ENCODE measurements around the gene CLSTN2.

The CLSTN2 gene

DNA sequence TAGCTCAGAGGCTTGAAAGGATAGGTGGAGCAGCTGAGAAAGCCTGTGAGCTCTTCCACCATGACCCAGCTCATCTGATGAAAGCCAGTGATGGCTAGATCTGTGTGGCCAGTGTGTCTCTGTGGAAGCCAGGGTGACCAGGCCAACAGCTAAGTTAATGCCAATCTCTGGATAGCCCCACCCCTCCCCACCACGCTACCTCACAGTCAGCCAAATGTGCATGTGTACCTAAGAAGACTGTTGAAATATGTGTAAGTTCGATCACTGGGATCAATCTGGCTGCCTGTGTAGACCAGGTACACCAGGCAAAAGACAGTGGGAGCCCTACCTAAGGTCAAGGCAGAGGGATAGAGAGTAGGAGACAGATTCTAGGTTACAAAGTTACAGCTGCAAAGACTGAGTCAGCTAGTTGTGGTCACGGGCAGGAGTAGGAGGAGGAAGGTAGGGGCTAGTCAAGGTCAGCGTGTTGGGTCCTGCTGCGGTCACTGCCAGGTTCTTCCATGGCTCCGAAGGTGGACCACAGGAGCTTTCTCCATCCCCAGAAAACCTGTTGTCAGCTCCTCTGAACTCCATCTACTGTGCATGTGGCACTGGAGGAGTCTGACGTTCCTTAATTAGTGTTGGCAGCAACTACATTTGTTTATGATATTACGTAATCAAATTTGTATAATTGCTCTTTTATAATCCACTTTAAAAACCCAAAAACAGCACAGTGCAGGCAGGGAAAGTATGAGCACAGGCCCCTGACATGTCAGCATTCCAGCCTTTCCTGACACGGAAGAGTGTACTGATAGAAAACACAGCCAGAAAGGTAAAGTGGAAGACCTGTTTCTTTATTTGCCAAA, 318.0 kb downstream of the CLSTN2 start:
- no peaks in the 10 kb centered on the region for H3K36me3 ChIP-seq (ENCODE audit: control insufficient read depth, insufficient read depth, low read length)
- H3K27me3 ChIP-seq (replicated peaks; ENCODE audit: control insufficient read depth, insufficient read depth, low read length, poor library complexity, severe bottlenecking) = no peaks in the 10 kb centered on the region
- no peak overlapping the region for H3K27ac ChIP-seq (ENCODE audit: insufficient read depth, low read length, poor library complexity, severe bottlenecking)
- no peak overlapping the region for H3K4me3 ChIP-seq (ENCODE audit: insufficient read depth, low read depth, low read length, poor library complexity, severe bottlenecking)
- no peaks in the 10 kb centered on the region for H3K9me3 ChIP-seq (ENCODE audit: control insufficient read depth, low read length)
- no peaks in the 10 kb centered on the region for H3K4me1 ChIP-seq (ENCODE audit: control insufficient read depth, insufficient read depth, low read length, poor library complexity, severe bottlenecking)
- no peak for DNase-seq

- Histone ChIP-seq H3K27ac (ENCODE audit: insufficient read depth, low read length, poor library complexity, severe bottlenecking) (no peak overlapping the region), H3K27me3 (replicated peaks; ENCODE audit: control insufficient read depth, insufficient read depth, low read length, poor library complexity, severe bottlenecking) (no peaks in the 10 kb centered on the region), H3K4me1 (ENCODE audit: control insufficient read depth, insufficient read depth, low read length, poor library complexity, severe bottlenecking) (no peaks in the 10 kb centered on the region), H3K9me3 (ENCODE audit: control insufficient read depth, low read length) (no peaks in the 10 kb centered on the region), H3K4me3 (ENCODE audit: insufficient read depth, low read depth, low read length, poor library complexity, severe bottlenecking) (no peak overlapping the region), H3K36me3 (ENCODE audit: control insufficient read depth, insufficient read depth, low read length) (no peaks in the 10 kb centered on the region)
- DNase-seq = no peak
These were observed 323.3 kb downstream of the CLSTN2 start for GRCh38 chr3:140258222-140258724.

DNA sequence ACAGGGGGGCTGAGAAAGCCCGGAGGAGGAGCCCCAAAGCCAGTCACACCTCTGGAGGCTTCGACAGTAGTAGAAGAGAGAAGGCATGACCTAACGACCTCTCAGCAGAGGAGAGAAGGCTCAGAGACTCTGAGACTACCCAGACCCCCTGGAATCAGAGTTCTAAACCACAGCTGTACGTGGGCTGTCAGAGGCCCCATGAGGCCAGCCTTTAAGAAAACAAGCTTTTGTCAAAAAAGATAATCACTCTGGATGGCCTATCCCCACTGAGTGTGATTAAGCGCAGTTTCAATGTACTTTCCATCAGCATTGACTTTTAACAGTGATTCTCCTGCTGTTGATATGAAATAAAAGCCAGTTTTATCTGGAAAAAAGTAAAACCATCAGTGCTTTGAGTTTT, 330.3 kb downstream of the CLSTN2 start:
- Histone ChIP-seq H3K36me3 (ENCODE audit: control insufficient read depth, insufficient read depth, low read length) (no peaks in the 10 kb centered on the region), H3K4me1 (ENCODE audit: control insufficient read depth, insufficient read depth, low read length, poor library complexity, severe bottlenecking) (no peaks in the 10 kb centered on the region), H3K27ac (ENCODE audit: insufficient read depth, low read length, poor library complexity, severe bottlenecking) (no peak overlapping the region), H3K27me3 (replicated peaks; ENCODE audit: control insufficient read depth, insufficient read depth, low read length, poor library complexity, severe bottlenecking) (no peaks in the 10 kb centered on the region), H3K4me3 (ENCODE audit: insufficient read depth, low read depth, low read length, poor library complexity, severe bottlenecking) (no peak overlapping the region), H3K9me3 (ENCODE audit: control insufficient read depth, low read length) (no peaks in the 10 kb centered on the region)
- no peak for DNase-seq

DNA sequence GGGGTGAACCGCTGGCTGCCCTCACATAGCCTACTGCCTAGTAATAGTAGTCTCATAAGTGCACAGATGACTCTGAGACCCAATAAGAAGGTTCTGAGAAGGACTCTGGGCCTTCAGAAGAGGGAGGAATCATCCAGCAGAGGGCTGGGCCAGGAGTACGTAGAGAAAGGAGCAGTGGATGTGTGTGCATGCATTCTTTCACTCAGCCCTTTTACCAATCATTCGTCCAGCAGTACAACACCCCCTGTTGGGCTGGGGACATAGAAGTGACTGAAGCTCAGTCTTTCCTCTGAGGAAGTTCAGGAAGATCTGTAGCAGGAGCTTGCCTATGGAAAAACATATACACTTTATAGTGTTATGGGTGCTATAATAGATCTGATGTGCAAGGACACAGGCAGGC, 333.1 kb downstream of the CLSTN2 start:
- Histone ChIP-seq H3K4me1 (ENCODE audit: control insufficient read depth, insufficient read depth, low read length, poor library complexity, severe bottlenecking) (no peaks in the 10 kb centered on the region), H3K9me3 (ENCODE audit: control insufficient read depth, low read length) (no peaks in the 10 kb centered on the region), H3K4me3 (ENCODE audit: insufficient read depth, low read depth, low read length, poor library complexity, severe bottlenecking) (no peak overlapping the region), H3K36me3 (ENCODE audit: control insufficient read depth, insufficient read depth, low read length) (no peaks in the 10 kb centered on the region), H3K27me3 (replicated peaks; ENCODE audit: control insufficient read depth, insufficient read depth, low read length, poor library complexity, severe bottlenecking) (no peaks in the 10 kb centered on the region), H3K27ac (ENCODE audit: insufficient read depth, low read length, poor library complexity, severe bottlenecking) (no peak overlapping the region)
- no peak for DNase-seq

DNA sequence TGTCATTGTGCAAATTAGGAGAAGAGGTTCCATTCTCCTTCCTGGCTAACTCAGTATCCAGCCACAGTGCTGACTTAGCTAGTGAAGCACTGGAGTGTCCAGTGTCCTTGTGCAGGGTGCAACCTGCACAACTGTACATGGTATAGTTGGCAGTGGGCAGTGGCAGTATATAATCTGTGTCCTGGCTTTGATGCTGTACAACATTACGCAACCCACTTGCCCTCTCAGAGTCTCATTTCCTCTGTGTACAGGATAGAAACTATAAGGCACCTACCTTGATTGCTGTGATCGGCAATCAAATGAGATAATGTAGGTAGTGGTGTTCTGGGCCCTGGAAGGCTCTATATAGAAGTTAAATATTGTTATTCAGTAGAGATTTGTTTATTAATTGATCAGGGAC, 333.6 kb downstream of the CLSTN2 start:
- H3K9me3 ChIP-seq (ENCODE audit: control insufficient read depth, low read length) = no peaks in the 10 kb centered on the region
- H3K4me1 ChIP-seq (ENCODE audit: control insufficient read depth, insufficient read depth, low read length, poor library complexity, severe bottlenecking) = no peaks in the 10 kb centered on the region
- no peaks in the 10 kb centered on the region for H3K27me3 ChIP-seq (replicated peaks; ENCODE audit: control insufficient read depth, insufficient read depth, low read length, poor library complexity, severe bottlenecking)
- no peaks in the 10 kb centered on the region for H3K36me3 ChIP-seq (ENCODE audit: control insufficient read depth, insufficient read depth, low read length)
- H3K27ac ChIP-seq (ENCODE audit: insufficient read depth, low read length, poor library complexity, severe bottlenecking) = no peak overlapping the region
- H3K4me3 ChIP-seq (ENCODE audit: insufficient read depth, low read depth, low read length, poor library complexity, severe bottlenecking) = no peak overlapping the region
- DNase-seq = no peak

- no peak for DNase-seq
These were observed 335.3 kb downstream of the CLSTN2 start for GRCh38 chr3:140270329-140270728.

GRCh38 chr3:140273542-140274195, 338.7 kb downstream of the CLSTN2 start:
- Histone ChIP-seq H3K4me3 (ENCODE audit: insufficient read depth, low read depth, low read length, poor library complexity, severe bottlenecking) (no peak overlapping the region), H3K27ac (ENCODE audit: insufficient read depth, low read length, poor library complexity, severe bottlenecking) (no peak overlapping the region), H3K4me1 (ENCODE audit: control insufficient read depth, insufficient read depth, low read length, poor library complexity, severe bottlenecking) (no peaks in the 10 kb centered on the region), H3K9me3 (ENCODE audit: control insufficient read depth, low read length) (no peaks in the 10 kb centered on the region), H3K27me3 (replicated peaks; ENCODE audit: control insufficient read depth, insufficient read depth, low read length, poor library complexity, severe bottlenecking) (no peaks in the 10 kb centered on the region), H3K36me3 (ENCODE audit: control insufficient read depth, insufficient read depth, low read length) (no peaks in the 10 kb centered on the region)
- DNase-seq = no peak

More at GRCh38 chr3:140270329-140270728, 335.3 kb downstream of the CLSTN2 start:
- Histone ChIP-seq H3K36me3 (ENCODE audit: control insufficient read depth, insufficient read depth, low read length) (no peaks in the 10 kb centered on the region), H3K27ac (ENCODE audit: insufficient read depth, low read length, poor library complexity, severe bottlenecking) (no peak overlapping the region), H3K27me3 (replicated peaks; ENCODE audit: control insufficient read depth, insufficient read depth, low read length, poor library complexity, severe bottlenecking) (no peaks in the 10 kb centered on the region), H3K4me3 (ENCODE audit: insufficient read depth, low read depth, low read length, poor library complexity, severe bottlenecking) (no peak overlapping the region), H3K4me1 (ENCODE audit: control insufficient read depth, insufficient read depth, low read length, poor library complexity, severe bottlenecking) (no peaks in the 10 kb centered on the region), H3K9me3 (ENCODE audit: control insufficient read depth, low read length) (no peaks in the 10 kb centered on the region)

DNA sequence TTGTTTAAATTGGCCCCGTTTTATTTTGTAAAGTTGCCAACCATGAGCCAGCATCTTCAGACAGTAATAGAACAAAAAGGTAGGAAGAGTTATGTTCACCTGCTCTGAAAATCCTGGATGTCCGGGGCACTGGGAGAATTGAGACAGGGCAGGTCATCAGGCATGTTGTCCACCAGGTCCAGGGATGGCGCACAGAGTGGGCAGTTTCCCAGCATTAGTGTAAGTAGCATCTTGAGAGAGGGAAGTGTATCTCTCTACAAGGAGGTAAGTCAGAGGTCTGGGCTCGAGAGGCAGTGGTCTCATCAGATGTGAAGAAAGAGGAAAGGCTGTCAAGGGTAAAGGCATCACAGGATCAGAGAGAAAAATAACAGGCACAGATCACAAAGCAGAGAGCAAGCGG, 339.4 kb downstream of the CLSTN2 start:
- Histone ChIP-seq H3K4me1 (ENCODE audit: control insufficient read depth, insufficient read depth, low read length, poor library complexity, severe bottlenecking) (no peaks in the 10 kb centered on the region), H3K9me3 (ENCODE audit: control insufficient read depth, low read length) (no peaks in the 10 kb centered on the region), H3K27ac (ENCODE audit: insufficient read depth, low read length, poor library complexity, severe bottlenecking) (no peak overlapping the region), H3K27me3 (replicated peaks; ENCODE audit: control insufficient read depth, insufficient read depth, low read length, poor library complexity, severe bottlenecking) (no peaks in the 10 kb centered on the region), H3K36me3 (ENCODE audit: control insufficient read depth, insufficient read depth, low read length) (no peaks in the 10 kb centered on the region), H3K4me3 (ENCODE audit: insufficient read depth, low read depth, low read length, poor library complexity, severe bottlenecking) (no peak overlapping the region)
- no peak for DNase-seq

GRCh38 chr3:140276703-140277102, 341.7 kb downstream of the CLSTN2 start:
- no peaks in the 10 kb centered on the region for H3K9me3 ChIP-seq (ENCODE audit: control insufficient read depth, low read length)
- no peaks in the 10 kb centered on the region for H3K27me3 ChIP-seq (replicated peaks; ENCODE audit: control insufficient read depth, insufficient read depth, low read length, poor library complexity, severe bottlenecking)
- H3K27ac ChIP-seq (ENCODE audit: insufficient read depth, low read length, poor library complexity, severe bottlenecking) = no peak overlapping the region
- no peak for DNase-seq
- no peaks in the 10 kb centered on the region for H3K36me3 ChIP-seq (ENCODE audit: control insufficient read depth, insufficient read depth, low read length)
- H3K4me1 ChIP-seq (ENCODE audit: control insufficient read depth, insufficient read depth, low read length, poor library complexity, severe bottlenecking) = no peaks in the 10 kb centered on the region
- no peak overlapping the region for H3K4me3 ChIP-seq (ENCODE audit: insufficient read depth, low read depth, low read length, poor library complexity, severe bottlenecking)

- Histone ChIP-seq H3K36me3 (ENCODE audit: control insufficient read depth, insufficient read depth, low read length) (no peaks in the 10 kb centered on the region), H3K27ac (ENCODE audit: insufficient read depth, low read length, poor library complexity, severe bottlenecking) (no peak overlapping the region), H3K27me3 (replicated peaks; ENCODE audit: control insufficient read depth, insufficient read depth, low read length, poor library complexity, severe bottlenecking) (no peaks in the 10 kb centered on the region), H3K4me3 (ENCODE audit: insufficient read depth, low read depth, low read length, poor library complexity, severe bottlenecking) (no peak overlapping the region), H3K9me3 (ENCODE audit: control insufficient read depth, low read length) (no peaks in the 10 kb centered on the region), H3K4me1 (ENCODE audit: control insufficient read depth, insufficient read depth, low read length, poor library complexity, severe bottlenecking) (no peaks in the 10 kb centered on the region)
- DNase-seq = no peak
These were observed 342.9 kb downstream of the CLSTN2 start for GRCh38 chr3:140277886-140278285.
